Liver (tissue), 9 donors: ENCODE measurements around the gene HS3ST1. TPM values are rescaled to one million over a fixed set of nuclear protein-coding genes. Genes with fewer than 3 reads are reported as not detected.

Experiments
- DNase-seq: peaks from one replicate; pipeline ENCODE4 v3.0.0-alpha.2; 2017; ENCODE audit warnings: low spot score
- H3K27ac ChIP-seq, 2 donors: one replicate each; pipeline ENCODE4 v1.7.0; 2013; ENCODE audit warnings: inconsistent platforms in 2 of 2, low read length in 2 of 2, control low read depth in 1 of 2, low read depth in 1 of 2, mild to moderate bottlenecking in 1 of 2
- H3K27me3 ChIP-seq, 4 donors: one replicate each; pipeline versions ENCODE4 v1.6.1 to v1.7.0; 2013; ENCODE audit warnings: low read length in 3 of 4, inconsistent platforms in 1 of 4, mild to moderate bottlenecking in 1 of 4, moderate library complexity in 1 of 4; ENCODE audit not compliant: control insufficient read depth in 4 of 4, insufficient read depth in 4 of 4
- H3K36me3 ChIP-seq, 4 donors: one replicate each; pipeline versions ENCODE4 v1.6.1 to v1.7.0; 2013; ENCODE audit warnings: low read length in 3 of 4, mild to moderate bottlenecking in 3 of 4, low read depth in 1 of 4, moderate library complexity in 1 of 4; ENCODE audit not compliant: control insufficient read depth in 4 of 4, insufficient read depth in 3 of 4
- H3K4me1 ChIP-seq, 4 donors: one replicate each; pipeline versions ENCODE4 v1.6.1 to v1.7.0; 2013; ENCODE audit warnings: low read length in 3 of 4, mild to moderate bottlenecking in 3 of 4, moderate library complexity in 1 of 4; ENCODE audit not compliant: control insufficient read depth in 4 of 4, insufficient read depth in 4 of 4
- H3K4me3 ChIP-seq, 3 donors: one replicate each; pipeline versions ENCODE4 v1.6.1 to v1.7.0; 2013; ENCODE audit warnings: low read length in 3 of 3, control low read depth in 1 of 3, low read depth in 1 of 3, mild to moderate bottlenecking in 1 of 3
- H3K9ac ChIP-seq, 2 donors: one replicate each; pipeline ENCODE4 v1.7.0; 2013; ENCODE audit warnings: low read length in 2 of 2, mild to moderate bottlenecking in 2 of 2, moderate library complexity in 2 of 2, control low read depth in 1 of 2, low read depth in 1 of 2
- H3K9me3 ChIP-seq, 4 donors: one replicate each; pipeline versions ENCODE4 v1.6.1 to v1.7.0; 2013; ENCODE audit warnings: low read length in 3 of 4; ENCODE audit not compliant: control insufficient read depth in 4 of 4
- EGR1 ChIP-seq, 2 donors: IDR thresholded peaks; 2 replicates each; pipeline ENCODE4 v1.6.1; 2016 to 2018; ENCODE audit warnings: antibody characterized with exemption in 2 of 2, low read depth in 2 of 2
- FOXA1 ChIP-seq: IDR thresholded peaks from 2 replicates; pipeline ENCODE4 v1.6.1; 2016; ENCODE audit warnings: antibody characterized with exemption
- FOXA2 ChIP-seq: IDR thresholded peaks from 2 replicates; pipeline ENCODE4 v1.6.1; 2016; ENCODE audit warnings: antibody characterized with exemption
- GABPA ChIP-seq, 2 donors: IDR thresholded peaks in 1 of 2; conservative IDR thresholded peaks in 1 of 2; 2 replicates each; pipeline ENCODE4 v1.6.1; 2016; ENCODE audit warnings: antibody characterized with exemption in 2 of 2, mild to moderate bottlenecking in 1 of 2, moderate library complexity in 1 of 2
- HNF4A ChIP-seq, 2 donors: conservative IDR thresholded peaks; 2 replicates each; pipeline ENCODE4 v1.6.1; 2016; ENCODE audit warnings: antibody characterized with exemption in 2 of 2, mild to moderate bottlenecking in 2 of 2
- HNF4G ChIP-seq: IDR thresholded peaks from 2 replicates; pipeline ENCODE4 v1.6.1; 2016; ENCODE audit warnings: antibody characterized with exemption
- JUND ChIP-seq, 2 donors: IDR thresholded peaks; 2 replicates each; pipeline ENCODE4 v1.6.1; 2016; ENCODE audit warnings: antibody characterized with exemption in 2 of 2
- NR2F2 ChIP-seq: IDR thresholded peaks from 2 replicates; pipeline ENCODE4 v1.6.1; 2016; ENCODE audit warnings: antibody characterized with exemption
- RXRA ChIP-seq, 2 donors: IDR thresholded peaks; 2 replicates each; pipeline ENCODE4 v1.6.1; 2017 to 2018; ENCODE audit warnings: antibody characterized with exemption in 2 of 2, mild to moderate bottlenecking in 1 of 2
- SP1 ChIP-seq: IDR thresholded peaks from 2 replicates; pipeline ENCODE4 v1.6.1; 2018; ENCODE audit warnings: antibody characterized with exemption, mild to moderate bottlenecking
- TAF1 ChIP-seq: conservative IDR thresholded peaks from 2 replicates; pipeline ENCODE4 v1.6.1; 2016; ENCODE audit warnings: antibody characterized with exemption, mild to moderate bottlenecking
- YY1 ChIP-seq: IDR thresholded peaks from 2 replicates; pipeline ENCODE4 v1.6.1; 2016; ENCODE audit warnings: antibody characterized with exemption, mild to moderate bottlenecking
- WGBS: extraction: QIAGEN DNeasy Blood & Tissue Kit; methylation state at CpG from one replicate; pipeline ENCODE4 v1.1.7; 2013; 5-methylcytosine and 5-hydroxymethylcytosine counted together
- polyA plus RNA-seq, 2 donors: library from polyadenylated mRNA; stranded (reverse) in 1 of 2; unstranded in 1 of 2; fragments of 200-250 nt in 1 of 2; fragments of >200 nt in 1 of 2; fragmentation: Nextera tagmentation in 1 of 2; extraction: Ambion mirVana in 1 of 2; gene quantifications; one replicate each; pipeline versions ENCODE4 v1.2.1 to v1.2.3, GENCODE V29; 2013 to 2015
- total RNA-seq, 2 donors: library from RNA; depleted of rRNA; stranded (reverse); fragments of >200 nt; gene quantifications; one replicate each; pipeline ENCODE4 v1.2.3, GENCODE V29; 2014
- TF ChIP-seq, protein P1 (sequence below): IDR thresholded peaks from 2 replicates; pipeline ENCODE4 v1.6.1; 2016; ENCODE audit warnings: antibody characterized with exemption
- TF ChIP-seq, protein P2 (sequence below): fragments of 150-350 bp; IDR thresholded peaks from 2 replicates; pipeline ENCODE4 v1.5.1; 2017; ENCODE audit warnings: improper control_type of control experiment, low read depth, low read length; ENCODE audit not compliant: missing input control
- TF ChIP-seq, protein P3 (sequence below): IDR thresholded peaks from 2 replicates; pipeline ENCODE4 v1.6.1; 2016; ENCODE audit warnings: antibody characterized with exemption
- donor health status: healthy.
- donor health status: healthy.
- donor health status: healthy.
- donor health status: healthy.
- donor health status: healthy.

Gene HS3ST1
- total and polyA plus RNA-seq, 4 donors: 0.25 to 0.75 (median 0.30) TPM

DNA sequence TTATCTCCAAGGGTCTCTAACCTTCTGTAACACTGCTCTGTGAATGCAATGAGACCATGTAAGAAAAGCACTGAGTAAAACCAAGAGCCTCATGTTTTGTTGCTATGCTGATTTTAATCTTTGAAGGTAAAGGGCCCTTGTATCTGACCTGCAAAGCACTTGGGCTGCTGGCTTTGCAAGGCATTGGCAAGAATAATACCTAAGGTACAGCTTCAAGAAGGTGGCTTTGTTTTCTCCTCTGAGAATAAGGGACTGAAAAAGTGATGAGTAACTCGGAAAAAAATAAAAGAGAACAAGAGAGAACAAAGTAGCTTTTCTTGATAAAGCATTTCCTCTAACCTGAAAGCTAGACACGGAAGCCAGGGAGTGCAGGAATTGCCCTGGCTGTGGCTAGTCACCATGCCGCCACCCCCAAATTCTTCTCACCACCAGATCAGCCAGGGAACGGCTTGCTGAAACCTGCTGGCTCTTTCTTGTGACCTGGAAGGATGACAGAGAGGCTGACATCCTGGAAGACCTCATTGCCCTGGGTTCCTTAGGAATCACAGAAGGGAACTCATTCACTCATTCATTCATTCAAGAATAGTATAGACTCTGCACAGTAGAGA, 41.8 kb upstream of the HS3ST1 start:
- no peaks in the 10 kb centered on the region for H3K9me3 ChIP-seq
- H3K36me3 ChIP-seq: no peaks in the 10 kb centered on the region
- WGBS: 63% methylated on average over 4 of the region's 4 CpGs
- no peak overlapping the region for H3K9ac ChIP-seq
- TF ChIP-seq FOXA1: no peak
- no peak overlapping the region for H3K4me3 ChIP-seq
- H3K4me1 ChIP-seq: no peaks in the 10 kb centered on the region
- no peaks in the 10 kb centered on the region for H3K27me3 ChIP-seq
- no peak overlapping the region for H3K27ac ChIP-seq
- DNase-seq: no peak

DNA sequence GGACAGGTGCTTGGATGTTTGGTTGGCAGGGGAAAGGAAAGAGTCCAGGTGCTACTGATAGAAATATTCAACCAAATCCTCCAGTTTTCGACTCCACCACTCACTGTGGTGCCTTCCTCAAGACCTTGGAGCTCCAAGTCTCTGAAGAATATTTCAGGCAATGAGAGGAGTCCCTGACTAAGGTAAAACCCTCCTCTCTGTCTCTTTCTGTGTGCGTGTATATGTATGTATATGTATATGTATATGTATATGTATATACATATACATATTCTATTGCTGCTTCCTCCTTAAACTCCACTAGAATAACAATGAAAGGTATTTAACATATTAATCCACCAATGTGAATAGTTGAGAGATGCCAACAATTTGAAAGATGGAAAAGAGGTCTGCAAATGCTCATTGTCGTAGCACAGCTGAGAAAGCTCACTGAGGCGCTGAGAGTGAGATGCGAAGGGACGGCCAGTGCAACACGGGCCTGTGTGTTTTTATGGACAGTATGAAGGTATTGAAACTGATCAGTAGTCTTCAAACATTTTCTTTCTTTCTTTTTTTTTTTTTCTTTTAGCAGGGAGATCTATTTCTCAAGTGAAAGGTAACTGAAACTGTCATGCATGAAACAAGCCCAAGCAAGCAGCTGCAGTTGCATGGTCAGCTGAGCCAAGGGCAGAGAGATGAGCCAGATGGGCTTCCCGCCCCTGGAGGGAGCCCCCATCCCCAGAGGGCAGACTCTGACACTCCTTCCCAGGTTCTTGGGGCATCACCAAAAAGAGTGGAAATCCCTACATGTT, 41.1 kb upstream of the HS3ST1 start:
- DNase-seq: no peak
- no peak overlapping the region for H3K4me3 ChIP-seq
- no peaks in the 10 kb centered on the region for H3K27me3 ChIP-seq
- WGBS: 80% methylated on average over 8 of the region's 8 CpGs
- TF ChIP-seq RXRA (IDR thresholded peaks at IDR 0.05): no peak
- H3K4me1 ChIP-seq: no peaks in the 10 kb centered on the region
- no peaks in the 10 kb centered on the region for H3K36me3 ChIP-seq
- H3K9me3 ChIP-seq: no peaks in the 10 kb centered on the region
- no peak overlapping the region for H3K9ac ChIP-seq
- no peak overlapping the region for H3K27ac ChIP-seq

DNA sequence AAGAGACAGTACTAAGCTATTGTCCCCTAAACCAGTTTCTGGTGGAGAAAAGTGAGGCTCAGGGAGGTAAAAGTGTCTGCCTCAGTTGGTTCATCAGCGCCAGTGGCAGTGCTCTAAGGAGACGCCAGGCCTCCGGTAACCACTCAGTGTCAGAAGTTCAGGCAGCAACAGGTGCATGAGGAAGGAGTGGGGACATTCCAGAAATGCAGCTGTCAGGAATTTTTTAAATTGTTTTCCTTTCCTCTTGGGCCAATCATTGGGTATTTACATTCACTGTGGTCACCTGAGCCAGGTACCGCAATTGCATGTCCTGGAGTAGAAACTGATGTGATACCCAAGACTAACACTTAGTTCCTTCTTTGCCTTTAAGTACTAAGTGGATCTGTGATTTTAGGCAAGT, 40.2 kb upstream of the HS3ST1 start:
- Histone ChIP-seq H3K4me3 (no peak overlapping the region), H3K4me1 (no peaks in the 10 kb centered on the region), H3K9ac (no peak overlapping the region), H3K27me3 (no peaks in the 10 kb centered on the region), H3K36me3 (no peaks in the 10 kb centered on the region), H3K27ac (no peak overlapping the region), H3K9me3 (no peaks in the 10 kb centered on the region)
- DNase-seq: no peak
- TF ChIP-seq TAF1: no peak
- no peak for TF ChIP-seq HNF4A (conservative IDR thresholded peaks at IDR 0.05)
- no peak for TF ChIP-seq FOXA2
- no peak for TF ChIP-seq FOXA1
- 76% methylated on average over 4 of the region's 4 CpGs for WGBS

DNA sequence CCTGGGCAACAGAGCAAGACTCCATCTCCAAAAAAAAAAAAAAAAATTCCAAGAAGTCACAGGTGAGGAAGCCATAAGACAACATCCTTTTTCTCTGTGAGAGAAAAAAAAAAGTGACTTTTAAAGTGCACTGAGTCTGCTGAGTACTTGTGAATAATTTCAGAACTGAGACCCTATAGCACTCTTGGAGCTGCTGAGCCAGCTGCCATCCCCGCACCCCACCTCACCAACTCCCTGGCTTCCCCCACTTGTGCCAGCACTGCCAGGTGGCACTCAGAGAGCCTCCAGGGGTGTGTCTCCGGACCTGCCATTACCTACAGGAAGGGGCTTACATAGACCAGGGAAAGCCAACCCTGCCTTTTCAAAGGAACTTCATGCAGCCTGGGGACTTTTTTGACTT, 39.2 kb upstream of the HS3ST1 start:
- no peaks in the 10 kb centered on the region for H3K4me1 ChIP-seq
- WGBS: 73% methylated on average over 2 of the region's 2 CpGs
- DNase-seq: no peak
- H3K36me3 ChIP-seq: no peaks in the 10 kb centered on the region
- no peaks in the 10 kb centered on the region for H3K27me3 ChIP-seq
- TF ChIP-seq, protein P1, sequence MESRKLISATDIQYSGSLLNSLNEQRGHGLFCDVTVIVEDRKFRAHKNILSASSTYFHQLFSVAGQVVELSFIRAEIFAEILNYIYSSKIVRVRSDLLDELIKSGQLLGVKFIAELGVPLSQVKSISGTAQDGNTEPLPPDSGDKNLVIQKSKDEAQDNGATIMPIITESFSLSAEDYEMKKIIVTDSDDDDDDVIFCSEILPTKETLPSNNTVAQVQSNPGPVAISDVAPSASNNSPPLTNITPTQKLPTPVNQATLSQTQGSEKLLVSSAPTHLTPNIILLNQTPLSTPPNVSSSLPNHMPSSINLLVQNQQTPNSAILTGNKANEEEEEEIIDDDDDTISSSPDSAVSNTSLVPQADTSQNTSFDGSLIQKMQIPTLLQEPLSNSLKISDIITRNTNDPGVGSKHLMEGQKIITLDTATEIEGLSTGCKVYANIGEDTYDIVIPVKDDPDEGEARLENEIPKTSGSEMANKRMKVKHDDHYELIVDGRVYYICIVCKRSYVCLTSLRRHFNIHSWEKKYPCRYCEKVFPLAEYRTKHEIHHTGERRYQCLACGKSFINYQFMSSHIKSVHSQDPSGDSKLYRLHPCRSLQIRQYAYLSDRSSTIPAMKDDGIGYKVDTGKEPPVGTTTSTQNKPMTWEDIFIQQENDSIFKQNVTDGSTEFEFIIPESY: no peak
- TF ChIP-seq, protein P2, sequence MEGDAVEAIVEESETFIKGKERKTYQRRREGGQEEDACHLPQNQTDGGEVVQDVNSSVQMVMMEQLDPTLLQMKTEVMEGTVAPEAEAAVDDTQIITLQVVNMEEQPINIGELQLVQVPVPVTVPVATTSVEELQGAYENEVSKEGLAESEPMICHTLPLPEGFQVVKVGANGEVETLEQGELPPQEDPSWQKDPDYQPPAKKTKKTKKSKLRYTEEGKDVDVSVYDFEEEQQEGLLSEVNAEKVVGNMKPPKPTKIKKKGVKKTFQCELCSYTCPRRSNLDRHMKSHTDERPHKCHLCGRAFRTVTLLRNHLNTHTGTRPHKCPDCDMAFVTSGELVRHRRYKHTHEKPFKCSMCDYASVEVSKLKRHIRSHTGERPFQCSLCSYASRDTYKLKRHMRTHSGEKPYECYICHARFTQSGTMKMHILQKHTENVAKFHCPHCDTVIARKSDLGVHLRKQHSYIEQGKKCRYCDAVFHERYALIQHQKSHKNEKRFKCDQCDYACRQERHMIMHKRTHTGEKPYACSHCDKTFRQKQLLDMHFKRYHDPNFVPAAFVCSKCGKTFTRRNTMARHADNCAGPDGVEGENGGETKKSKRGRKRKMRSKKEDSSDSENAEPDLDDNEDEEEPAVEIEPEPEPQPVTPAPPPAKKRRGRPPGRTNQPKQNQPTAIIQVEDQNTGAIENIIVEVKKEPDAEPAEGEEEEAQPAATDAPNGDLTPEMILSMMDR: no peak
- TF ChIP-seq JUND (IDR thresholded peaks at IDR 0.05) (no peak), HNF4G (no peak), HNF4A (conservative IDR thresholded peaks at IDR 0.05) (no peak), TAF1 (no peak), EGR1 (IDR thresholded peaks at IDR 0.05; ENCODE audit: low read depth in 2 of 2) (no peak), FOXA2 (no peak), RXRA (IDR thresholded peaks at IDR 0.05) (no peak), YY1 (no peak), GABPA (IDR thresholded peaks at IDR 0.05 in 1 of 2, conservative IDR thresholded peaks at IDR 0.05 in 1 of 2) (no peak), NR2F2 (no peak), SP1 (no peak), FOXA1 (no peak)
- TF ChIP-seq, protein P3, sequence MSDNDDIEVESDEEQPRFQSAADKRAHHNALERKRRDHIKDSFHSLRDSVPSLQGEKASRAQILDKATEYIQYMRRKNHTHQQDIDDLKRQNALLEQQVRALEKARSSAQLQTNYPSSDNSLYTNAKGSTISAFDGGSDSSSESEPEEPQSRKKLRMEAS: no peak
- H3K9ac ChIP-seq: no peak overlapping the region
- no peak overlapping the region for H3K27ac ChIP-seq
- H3K4me3 ChIP-seq: no peak overlapping the region
- no peaks in the 10 kb centered on the region for H3K9me3 ChIP-seq
